Endothelial cell of umbilical vein (primary cell): ENCODE data around the gene CDH22. TPM values are rescaled to one million over a fixed set of nuclear protein-coding genes. Genes with fewer than 3 reads are reported as not detected.

Experiments
- BruUV-seq: library from RNA; stranded (reverse); fragments of 400-500 nt; replicated peaks from 2 replicates; lab custom pipeline; 2021; lab: Mats Ljungman, UMichigan
- CTCF ChIA-PET: fragments of 300-600, 350-600 bp; sonication (Branson Sonifier 250); formaldehyde crosslinking; loops from one replicate; lab custom pipeline; 2021; ENCODE audit warnings: antibody characterized with exemption, inconsistent platforms; lab: Charles Lee
- POLR2A ChIA-PET: fragments of 300-600, 350-600 bp; sonication (Branson Sonifier 250); formaldehyde crosslinking; loops from one replicate; lab custom pipeline; 2021; ENCODE audit warnings: antibody characterized with exemption, inconsistent platforms; lab: Charles Lee
- DNase-seq: peaks from one replicate; pipeline ENCODE4 v3.0.0-alpha.2; 2011; ENCODE audit warnings: low read depth, low spot score
- FAIRE-seq: peaks from 2 replicates; lab custom pipeline; 2011; peaks lifted over from hg19 to GRCh38; lab: Jason Lieb, UNC
- H2AFZ ChIP-seq: 2 replicates; pipeline ENCODE4 v1.6.0; 2012; ENCODE audit warnings: low read depth, low read length, control low read depth, inconsistent platforms
- H3K27ac ChIP-seq: 2 replicates; pipeline ENCODE4 v1.5.1; 2011; ENCODE audit warnings: low read depth, mild to moderate bottlenecking, control low read depth, low read length, moderate library complexity; ENCODE audit not compliant: insufficient read depth
- H3K27me3 ChIP-seq, 2 experiments: 2 replicates each; pipeline versions ENCODE4 v1.6.0 to v1.6.1; 2011; ENCODE audit warnings: low read length in 2 of 2, mixed read lengths in 1 of 2; ENCODE audit not compliant: control insufficient read depth in 2 of 2, insufficient read depth in 2 of 2
- H3K36me3 ChIP-seq, 2 experiments: 2 replicates in 1 of 2; 3 replicates in 1 of 2; pipeline ENCODE4 v1.5.1; 2011; ENCODE audit warnings: low read length in 2 of 2, mild to moderate bottlenecking in 1 of 2, moderate library complexity in 1 of 2; ENCODE audit not compliant: control insufficient read depth in 2 of 2, insufficient read depth in 2 of 2; ENCODE audit errors: extremely low read depth in 1 of 2
- H3K4me1 ChIP-seq: 3 replicates; pipeline ENCODE4 v1.5.1; 2011; ENCODE audit warnings: mild to moderate bottlenecking, low read length; ENCODE audit not compliant: control insufficient read depth, insufficient read depth; ENCODE audit errors: extremely low read depth
- H3K4me2 ChIP-seq: 2 replicates; pipeline ENCODE4 v1.6.1; 2011; ENCODE audit warnings: low read length, control low read depth, mixed read lengths; ENCODE audit not compliant: insufficient read depth
- H3K4me3 ChIP-seq, 3 experiments: fragments of 200-600 bp in 1 of 3; sonication (generic), shearing (Covaris generic) in 1 of 3; replicated peaks in 1 of 3; 2 replicates each; pipeline ENCODE4 v1.5.1; 2011 to 2016; ENCODE audit warnings: control low read depth in 3 of 3, low read length in 3 of 3, mild to moderate bottlenecking in 2 of 3, inconsistent platforms in 1 of 3, low read depth in 1 of 3, moderate library complexity in 1 of 3; ENCODE audit not compliant: insufficient read depth in 1 of 3
- H3K79me2 ChIP-seq: 2 replicates; pipeline ENCODE4 v1.6.0; 2012; ENCODE audit warnings: low read length, inconsistent platforms; ENCODE audit not compliant: control insufficient read depth, insufficient read depth
- H3K9ac ChIP-seq: replicated peaks from 2 replicates; pipeline ENCODE3; 2011; ENCODE audit warnings: low read length, control low read depth; ENCODE audit not compliant: insufficient read depth; ENCODE audit errors: extremely low read depth
- H3K9me1 ChIP-seq: replicated peaks from 3 replicates; pipeline ENCODE4 v1.6.0; 2011; ENCODE audit warnings: mild to moderate bottlenecking, low read length; ENCODE audit not compliant: control insufficient read depth, insufficient read depth; ENCODE audit errors: extremely low read depth
- H3K9me3 ChIP-seq: replicated peaks from 2 replicates; pipeline ENCODE4 v1.5.1; 2012; ENCODE audit warnings: low read length, inconsistent platforms; ENCODE audit not compliant: control insufficient read depth, insufficient read depth
- H4K20me1 ChIP-seq: replicated peaks from 2 replicates; pipeline ENCODE3; 2011; ENCODE audit warnings: mild to moderate bottlenecking, low read length; ENCODE audit not compliant: control insufficient read depth, insufficient read depth; ENCODE audit errors: extremely low read depth
- EZH2 ChIP-seq: IDR thresholded peaks from 2 replicates; pipeline ENCODE4 v1.6.1; 2012; ENCODE audit warnings: borderline replicate concordance, low read depth, mild to moderate bottlenecking, moderate library complexity, low read length, inconsistent platforms; ENCODE audit not compliant: severe bottlenecking
- GATA2 ChIP-seq: IDR thresholded peaks from 2 replicates; pipeline ENCODE4 v1.7.0; 2011; ENCODE audit warnings: low read depth, mild to moderate bottlenecking, moderate library complexity, mixed read lengths, low read length; ENCODE audit not compliant: insufficient read length, insufficient read depth
- JUN ChIP-seq: IDR thresholded peaks from 2 replicates; pipeline ENCODE4 v1.6.1; 2011; ENCODE audit warnings: borderline replicate concordance, low read depth; ENCODE audit not compliant: insufficient read length, insufficient read depth
- MYC ChIP-seq: IDR thresholded peaks from one replicate; pipeline ENCODE4 v1.6.1; 2011; ENCODE audit warnings: mild to moderate bottlenecking, low read depth, low read length
- POLR2A ChIP-seq: IDR thresholded peaks from 2 replicates; pipeline ENCODE4 v1.6.1; 2012; ENCODE audit warnings: low read depth, mild to moderate bottlenecking, control low read depth, low read length
- dilution Hi-C: fragments of 300-500 bp; cut with MboI; formaldehyde crosslinking; loops from one replicate; pipeline ENCODE4 v1.15.0; 2019; ENCODE audit warnings: low sequenced_read_pairs; ENCODE audit not compliant: extremely low pct_ligation_motif_present
- intact Hi-C: fragments of 100-400 bp; cut with micrococcal nuclease; formaldehyde crosslinking; loops from one replicate; pipeline ENCODE4 v1.10.0; 2022
- polyA plus RNA-seq, 4 experiments: library from polyadenylated mRNA; depleted of rRNA in 3 of 4; stranded (reverse) in 3 of 4; unstranded in 1 of 4; fragments of >200 nt; gene quantifications; 2 replicates each; pipeline versions ENCODE4 v1.2.1 to v1.2.3, GENCODE V29; 2011 to 2012; ENCODE audit warnings: missing spikeins in 1 of 4
- total RNA-seq: library from RNA; stranded (reverse); gene quantifications from 2 replicates; pipeline ENCODE4 v1.2.3, GENCODE V29; 2021
- TF ChIP-seq, protein P1 (sequence below), 2 donors: IDR thresholded peaks; 1 replicate in 1 of 2; 2 replicates in 1 of 2; pipeline ENCODE4 v1.5.1; 2011; ENCODE audit warnings: low read length in 2 of 2, mild to moderate bottlenecking in 2 of 2, moderate library complexity in 2 of 2, control low read depth in 1 of 2, inconsistent platforms in 1 of 2, low read depth in 1 of 2; ENCODE audit not compliant: insufficient read depth in 1 of 2; ENCODE audit errors: extremely low read depth in 1 of 2
- TF ChIP-seq, protein P2 (sequence below): IDR thresholded peaks from 2 replicates; pipeline ENCODE4 v1.6.1; 2011; ENCODE audit not compliant: insufficient read depth, insufficient read length

Gene CDH22
- total and polyA plus RNA-seq, 2 donors (not counting 3 experiments of a cell fraction or from before 2014, with no cell fraction given): not detected

DNA sequence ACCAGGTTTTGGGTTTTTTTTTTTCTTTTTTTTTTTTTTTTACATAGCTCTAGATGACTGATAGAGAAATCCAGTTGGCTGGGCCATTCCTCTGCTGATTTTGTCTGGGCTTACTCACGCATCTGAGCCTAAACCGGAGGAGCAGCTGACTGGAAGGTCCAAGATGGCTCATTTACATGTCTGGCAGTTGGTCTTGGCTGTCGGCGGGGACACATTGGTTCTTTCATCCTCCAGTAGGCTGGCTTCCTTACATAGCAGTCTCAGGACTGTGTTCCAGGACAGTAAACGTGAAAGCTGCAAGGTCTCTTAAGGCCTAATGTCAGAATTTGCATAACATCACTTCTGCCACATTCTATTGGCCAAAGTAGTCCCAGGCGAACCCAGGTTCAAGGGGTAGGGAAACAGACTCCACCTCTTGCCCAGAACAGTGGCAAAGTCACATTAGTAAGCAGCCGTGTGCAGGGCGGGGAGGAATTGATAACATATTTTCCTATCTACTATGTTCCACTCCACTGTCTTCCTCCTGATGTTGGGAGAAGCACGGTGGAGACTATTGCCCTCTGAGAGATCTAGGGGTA is 87.0 kb downstream of the CDH22 start:
- ChIA-PET POLR2A (interaction anchor here (0.6 kb wide), 1 partner anchor 10 kb away, joined by 5 read pairs; no protein-coding TSS in a partner anchor), CTCF (interaction anchor here (0.7 to 1.5 kb wide), 2 partner anchors 64 to 85 kb away, joined by 3 read pairs; no protein-coding TSS in a partner anchor)
- H3K27me3 ChIP-seq: no peaks in the 10 kb centered on the region
- no peak overlapping the region for H3K9ac ChIP-seq
- no peaks in the 10 kb centered on the region for H3K79me2 ChIP-seq
- no peak for FAIRE-seq
- no peak overlapping the region for H3K27ac ChIP-seq
- no peak overlapping the region for H2AFZ ChIP-seq
- TF ChIP-seq GATA2 (no peak), EZH2 (no peak), JUN (no peak), POLR2A (no peak), MYC (no peak)
- TF ChIP-seq, protein P1, sequence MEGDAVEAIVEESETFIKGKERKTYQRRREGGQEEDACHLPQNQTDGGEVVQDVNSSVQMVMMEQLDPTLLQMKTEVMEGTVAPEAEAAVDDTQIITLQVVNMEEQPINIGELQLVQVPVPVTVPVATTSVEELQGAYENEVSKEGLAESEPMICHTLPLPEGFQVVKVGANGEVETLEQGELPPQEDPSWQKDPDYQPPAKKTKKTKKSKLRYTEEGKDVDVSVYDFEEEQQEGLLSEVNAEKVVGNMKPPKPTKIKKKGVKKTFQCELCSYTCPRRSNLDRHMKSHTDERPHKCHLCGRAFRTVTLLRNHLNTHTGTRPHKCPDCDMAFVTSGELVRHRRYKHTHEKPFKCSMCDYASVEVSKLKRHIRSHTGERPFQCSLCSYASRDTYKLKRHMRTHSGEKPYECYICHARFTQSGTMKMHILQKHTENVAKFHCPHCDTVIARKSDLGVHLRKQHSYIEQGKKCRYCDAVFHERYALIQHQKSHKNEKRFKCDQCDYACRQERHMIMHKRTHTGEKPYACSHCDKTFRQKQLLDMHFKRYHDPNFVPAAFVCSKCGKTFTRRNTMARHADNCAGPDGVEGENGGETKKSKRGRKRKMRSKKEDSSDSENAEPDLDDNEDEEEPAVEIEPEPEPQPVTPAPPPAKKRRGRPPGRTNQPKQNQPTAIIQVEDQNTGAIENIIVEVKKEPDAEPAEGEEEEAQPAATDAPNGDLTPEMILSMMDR (IDR thresholded peaks at IDR 0.05; ENCODE audit: extremely low read depth in 1 of 2, insufficient read depth in 1 of 2, low read depth in 1 of 2, low read length in 2 of 2): no peak
- TF ChIP-seq, protein P2, sequence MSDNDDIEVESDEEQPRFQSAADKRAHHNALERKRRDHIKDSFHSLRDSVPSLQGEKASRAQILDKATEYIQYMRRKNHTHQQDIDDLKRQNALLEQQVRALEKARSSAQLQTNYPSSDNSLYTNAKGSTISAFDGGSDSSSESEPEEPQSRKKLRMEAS: no peak
- no peaks in the 10 kb centered on the region for H3K9me3 ChIP-seq
- H3K4me1 ChIP-seq: no peaks in the 10 kb centered on the region
- no peaks in the 10 kb centered on the region for H4K20me1 ChIP-seq
- BruUV-seq: no TSS peak
- intact Hi-C loops (no loop called here), dilution Hi-C loops (no loop called here)
- H3K4me2 ChIP-seq: no peak overlapping the region
- no peaks in the 10 kb centered on the region for H3K9me1 ChIP-seq
- H3K36me3 ChIP-seq: no peaks in the 10 kb centered on the region
- no peak overlapping the region for H3K4me3 ChIP-seq
- no peak for DNase-seq
